GM12878 (cell line): Measurements from ENCODE around the gene KIF1C. TPM values are rescaled to one million over a fixed set of nuclear protein-coding genes. Genes with fewer than 3 reads are reported as not detected.

Experiments used
- CEBPB ChIP-seq, 2 experiments: fragments of 150-350 bp in 1 of 2; IDR thresholded peaks; 2 replicates each; pipeline ENCODE4 v1.6.1; 2012 to 2014; ENCODE audit warnings: low read depth in 2 of 2, low read length in 2 of 2, borderline replicate concordance in 1 of 2, inconsistent platforms in 1 of 2
- CHD4 ChIP-seq: fragments of 200-600 bp; sonication (generic); IDR thresholded peaks from 2 replicates; pipeline ENCODE4 v1.6.1; 2016; ENCODE audit warnings: mild to moderate bottlenecking
- DPF2 ChIP-seq: fragments of 450-650 bp; IDR thresholded peaks from 2 replicates; pipeline ENCODE4 v1.6.1; 2017; ENCODE audit warnings: mild to moderate bottlenecking
- EED ChIP-seq: sonication (generic); IDR thresholded peaks from 2 replicates; pipeline ENCODE4 v1.6.1; 2016; ENCODE audit warnings: antibody characterized with exemption, low read depth
- EGR1 ChIP-seq, 2 experiments: IDR thresholded peaks; 1 replicate in 1 of 2; 2 replicates in 1 of 2; pipeline ENCODE4 v1.6.1; 2011 to 2012; ENCODE audit warnings: low read depth in 2 of 2, low read length in 2 of 2, borderline replicate concordance in 1 of 2, mild to moderate bottlenecking in 1 of 2, moderate library complexity in 1 of 2
- ESRRA ChIP-seq: IDR thresholded peaks from 2 replicates; pipeline ENCODE4 v1.6.1; 2012; ENCODE audit warnings: mild to moderate bottlenecking, low read length, improper control_type of control experiment
- FOS ChIP-seq: IDR thresholded peaks from 3 replicates; pipeline ENCODE4 v1.6.1; 2011; ENCODE audit warnings: borderline replicate concordance; ENCODE audit not compliant: insufficient read length; ENCODE audit errors: extremely low read depth
- HCFC1 ChIP-seq: fragments of 150-350 bp; IDR thresholded peaks from 2 replicates; pipeline ENCODE4 v1.6.1; 2014; ENCODE audit warnings: low read length
- KDM1A ChIP-seq: fragments of 200-600 bp; sonication (generic); IDR thresholded peaks from 2 replicates; pipeline ENCODE4 v1.6.1; 2016; ENCODE audit warnings: borderline replicate concordance
- RB1 ChIP-seq: fragments of 450-650 bp; formaldehyde crosslinking; IDR thresholded peaks from 2 replicates; pipeline ENCODE4 v1.6.1; 2017; ENCODE audit warnings: mild to moderate bottlenecking, borderline replicate concordance
- RUNX3 ChIP-seq: IDR thresholded peaks from 2 replicates; pipeline ENCODE4 v1.6.1; 2012; ENCODE audit warnings: low read length, inconsistent platforms
- SRF ChIP-seq, 2 experiments: IDR thresholded peaks; 2 replicates each; pipeline ENCODE4 v1.6.1; 2011; ENCODE audit warnings: low read depth in 2 of 2, low read length in 2 of 2, mild to moderate bottlenecking in 1 of 2, moderate library complexity in 1 of 2
- TBL1XR1 ChIP-seq: IDR thresholded peaks from 2 replicates; pipeline ENCODE4 v1.6.1; 2012; ENCODE audit warnings: low read depth, low read length, improper control_type of control experiment
- WRNIP1 ChIP-seq: IDR thresholded peaks from 2 replicates; pipeline ENCODE4 v1.6.1; 2011; ENCODE audit warnings: low read depth, low read length, improper control_type of control experiment, borderline replicate concordance
- ZBED1 ChIP-seq: IDR thresholded peaks from 2 replicates; pipeline ENCODE4 v1.6.1; 2016; ENCODE audit warnings: borderline replicate concordance
- ZNF274 ChIP-seq: IDR thresholded peaks from one replicate; pipeline ENCODE4 v1.8.0; 2011; ENCODE audit not compliant: insufficient read length, insufficient read depth
- polyA plus RNA-seq, 11 experiments: library from polyadenylated mRNA; depleted of rRNA in 4 of 11; unstranded in 6 of 11; stranded (reverse) in 5 of 11; fragments of >200 nt; fragmentation: Nextera tagmentation in 4 of 11; fragmentation: Illumina TruSeq in 1 of 11; extraction: Ambion mirVana in 4 of 11; extraction: Trizol in 1 of 11; gene quantifications; 1 replicate in 1 of 11; 2 replicates in 10 of 11; pipeline versions ENCODE4 v1.2.1 to v1.2.3, GENCODE V29; 2011 to 2016; ENCODE audit warnings: inconsistent platforms in 2 of 11, missing spikeins in 2 of 11, low read depth in 1 of 11
- total RNA-seq, 4 experiments: library from RNA; depleted of rRNA in 3 of 4; stranded (reverse); fragments of >200 nt in 3 of 4; fragmentation: Illumina TruSeq in 1 of 4; extraction: Trizol in 1 of 4; gene quantifications; 2 replicates each; pipeline versions ENCODE4 v1.2.1 to v1.2.3, GENCODE V29; 2013 to 2021
- TF ChIP-seq, protein P1 (sequence below): fragments of 450-650 bp; IDR thresholded peaks from 2 replicates; pipeline ENCODE4 v1.6.1; 2017; ENCODE audit warnings: mild to moderate bottlenecking, moderate library complexity
- TF ChIP-seq, protein P2 (sequence below): fragments of 450-650 bp; conservative IDR thresholded peaks from 2 replicates; pipeline ENCODE4 v1.6.1; 2017; ENCODE audit warnings: mild to moderate bottlenecking, moderate library complexity
- TF ChIP-seq, protein P3 (sequence below): IDR thresholded peaks from 2 replicates; pipeline ENCODE4 v1.6.1; 2012; ENCODE audit warnings: improper control_type of control experiment, low read depth, low read length; ENCODE audit not compliant: insufficient replicate concordance

KIF1C gene
- total and polyA plus RNA-seq, 10 of the 15 experiments (the other 5 are each of a cell fraction or from before 2014, with no cell fraction given): 1.4 to 65.9 (median 21.1) TPM

DNA sequence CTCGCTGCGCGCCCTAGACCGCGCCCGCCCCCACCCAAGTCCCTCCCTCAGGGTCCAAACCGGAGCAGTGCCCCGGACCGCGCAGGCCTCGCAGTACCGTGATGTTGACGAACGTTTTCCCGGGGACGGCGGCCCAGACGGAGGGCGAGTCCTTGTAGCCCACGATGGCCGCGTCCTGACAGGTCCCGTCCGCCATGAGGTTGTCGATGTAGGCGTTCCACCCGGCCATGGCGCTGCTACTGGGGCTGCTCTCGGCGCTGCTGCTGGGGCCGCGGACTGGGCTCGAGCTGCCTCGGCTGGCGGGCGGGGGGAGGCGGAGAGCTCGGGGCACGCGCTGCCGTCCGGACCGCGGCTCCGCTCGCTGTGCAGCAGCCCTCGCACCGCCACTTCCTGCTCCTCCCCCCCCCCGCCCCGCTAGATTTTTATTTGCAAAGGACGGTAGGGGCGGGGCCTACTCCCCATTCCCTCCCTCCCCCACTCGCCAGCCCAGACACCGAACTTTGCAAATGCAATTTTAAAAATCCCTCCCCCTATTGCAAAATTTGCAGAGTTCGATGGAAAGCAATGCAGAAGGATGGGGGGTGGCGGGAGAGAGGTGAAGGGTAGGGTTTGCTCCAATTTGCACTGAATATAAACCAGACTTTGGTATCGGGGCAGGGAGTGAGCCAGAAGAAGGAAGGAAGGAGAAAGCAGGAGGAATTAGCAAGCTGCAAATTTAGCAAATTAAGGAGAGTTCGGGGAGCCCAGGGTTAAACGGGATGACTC, 49.4 kb upstream of the KIF1C start, which contains the start of gene PFN1 (continued):
- TF ChIP-seq CHD4 (no peak), CEBPB (IDR thresholded peaks at IDR 0.05; ENCODE audit: borderline replicate concordance in 1 of 2, low read depth in 2 of 2, low read length in 2 of 2) (0 out of 4 replicates have a peak, but pooled peaks of 1 of the 2 experiments have one; percentile 24), FOS (no peak), WRNIP1 (no peak), DPF2 (no peak; the same call in 1 of the 2 replicates), RUNX3 (no peak), ZNF274 (no peak), KDM1A (no peak), EGR1 (IDR thresholded peaks at IDR 0.05; ENCODE audit: borderline replicate concordance in 1 of 2, low read depth in 2 of 2, low read length in 2 of 2) (peak in 1 of 2 experiments; percentile 63; a peak in 1 of 3 replicates), TBL1XR1 (0 out of 2 replicates have a peak, but pooled peaks have one; percentile 35), RB1 (no peak), ZBED1 (peak; percentile 49; the same call in 1 of the 2 replicates), SRF (IDR thresholded peaks at IDR 0.05; ENCODE audit: low read depth in 2 of 2, low read length in 2 of 2) (no peak), ESRRA (no peak), HCFC1 (no peak), EED (no peak)
- TF ChIP-seq, protein P1, sequence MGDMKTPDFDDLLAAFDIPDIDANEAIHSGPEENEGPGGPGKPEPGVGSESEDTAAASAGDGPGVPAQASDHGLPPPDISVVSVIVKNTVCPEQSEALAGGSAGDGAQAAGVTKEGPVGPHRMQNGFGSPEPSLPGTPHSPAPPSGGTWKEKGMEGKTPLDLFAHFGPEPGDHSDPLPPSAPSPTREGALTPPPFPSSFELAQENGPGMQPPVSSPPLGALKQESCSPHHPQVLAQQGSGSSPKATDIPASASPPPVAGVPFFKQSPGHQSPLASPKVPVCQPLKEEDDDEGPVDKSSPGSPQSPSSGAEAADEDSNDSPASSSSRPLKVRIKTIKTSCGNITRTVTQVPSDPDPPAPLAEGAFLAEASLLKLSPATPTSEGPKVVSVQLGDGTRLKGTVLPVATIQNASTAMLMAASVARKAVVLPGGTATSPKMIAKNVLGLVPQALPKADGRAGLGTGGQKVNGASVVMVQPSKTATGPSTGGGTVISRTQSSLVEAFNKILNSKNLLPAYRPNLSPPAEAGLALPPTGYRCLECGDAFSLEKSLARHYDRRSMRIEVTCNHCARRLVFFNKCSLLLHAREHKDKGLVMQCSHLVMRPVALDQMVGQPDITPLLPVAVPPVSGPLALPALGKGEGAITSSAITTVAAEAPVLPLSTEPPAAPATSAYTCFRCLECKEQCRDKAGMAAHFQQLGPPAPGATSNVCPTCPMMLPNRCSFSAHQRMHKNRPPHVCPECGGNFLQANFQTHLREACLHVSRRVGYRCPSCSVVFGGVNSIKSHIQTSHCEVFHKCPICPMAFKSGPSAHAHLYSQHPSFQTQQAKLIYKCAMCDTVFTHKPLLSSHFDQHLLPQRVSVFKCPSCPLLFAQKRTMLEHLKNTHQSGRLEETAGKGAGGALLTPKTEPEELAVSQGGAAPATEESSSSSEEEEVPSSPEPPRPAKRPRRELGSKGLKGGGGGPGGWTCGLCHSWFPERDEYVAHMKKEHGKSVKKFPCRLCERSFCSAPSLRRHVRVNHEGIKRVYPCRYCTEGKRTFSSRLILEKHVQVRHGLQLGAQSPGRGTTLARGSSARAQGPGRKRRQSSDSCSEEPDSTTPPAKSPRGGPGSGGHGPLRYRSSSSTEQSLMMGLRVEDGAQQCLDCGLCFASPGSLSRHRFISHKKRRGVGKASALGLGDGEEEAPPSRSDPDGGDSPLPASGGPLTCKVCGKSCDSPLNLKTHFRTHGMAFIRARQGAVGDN: peak; percentile 66; the same call in 1 of the 2 replicates
- TF ChIP-seq, protein P2, sequence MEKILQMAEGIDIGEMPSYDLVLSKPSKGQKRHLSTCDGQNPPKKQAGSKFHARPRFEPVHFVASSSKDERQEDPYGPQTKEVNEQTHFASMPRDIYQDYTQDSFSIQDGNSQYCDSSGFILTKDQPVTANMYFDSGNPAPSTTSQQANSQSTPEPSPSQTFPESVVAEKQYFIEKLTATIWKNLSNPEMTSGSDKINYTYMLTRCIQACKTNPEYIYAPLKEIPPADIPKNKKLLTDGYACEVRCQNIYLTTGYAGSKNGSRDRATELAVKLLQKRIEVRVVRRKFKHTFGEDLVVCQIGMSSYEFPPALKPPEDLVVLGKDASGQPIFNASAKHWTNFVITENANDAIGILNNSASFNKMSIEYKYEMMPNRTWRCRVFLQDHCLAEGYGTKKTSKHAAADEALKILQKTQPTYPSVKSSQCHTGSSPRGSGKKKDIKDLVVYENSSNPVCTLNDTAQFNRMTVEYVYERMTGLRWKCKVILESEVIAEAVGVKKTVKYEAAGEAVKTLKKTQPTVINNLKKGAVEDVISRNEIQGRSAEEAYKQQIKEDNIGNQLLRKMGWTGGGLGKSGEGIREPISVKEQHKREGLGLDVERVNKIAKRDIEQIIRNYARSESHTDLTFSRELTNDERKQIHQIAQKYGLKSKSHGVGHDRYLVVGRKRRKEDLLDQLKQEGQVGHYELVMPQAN: peak; percentile 75
- TF ChIP-seq, protein P3, sequence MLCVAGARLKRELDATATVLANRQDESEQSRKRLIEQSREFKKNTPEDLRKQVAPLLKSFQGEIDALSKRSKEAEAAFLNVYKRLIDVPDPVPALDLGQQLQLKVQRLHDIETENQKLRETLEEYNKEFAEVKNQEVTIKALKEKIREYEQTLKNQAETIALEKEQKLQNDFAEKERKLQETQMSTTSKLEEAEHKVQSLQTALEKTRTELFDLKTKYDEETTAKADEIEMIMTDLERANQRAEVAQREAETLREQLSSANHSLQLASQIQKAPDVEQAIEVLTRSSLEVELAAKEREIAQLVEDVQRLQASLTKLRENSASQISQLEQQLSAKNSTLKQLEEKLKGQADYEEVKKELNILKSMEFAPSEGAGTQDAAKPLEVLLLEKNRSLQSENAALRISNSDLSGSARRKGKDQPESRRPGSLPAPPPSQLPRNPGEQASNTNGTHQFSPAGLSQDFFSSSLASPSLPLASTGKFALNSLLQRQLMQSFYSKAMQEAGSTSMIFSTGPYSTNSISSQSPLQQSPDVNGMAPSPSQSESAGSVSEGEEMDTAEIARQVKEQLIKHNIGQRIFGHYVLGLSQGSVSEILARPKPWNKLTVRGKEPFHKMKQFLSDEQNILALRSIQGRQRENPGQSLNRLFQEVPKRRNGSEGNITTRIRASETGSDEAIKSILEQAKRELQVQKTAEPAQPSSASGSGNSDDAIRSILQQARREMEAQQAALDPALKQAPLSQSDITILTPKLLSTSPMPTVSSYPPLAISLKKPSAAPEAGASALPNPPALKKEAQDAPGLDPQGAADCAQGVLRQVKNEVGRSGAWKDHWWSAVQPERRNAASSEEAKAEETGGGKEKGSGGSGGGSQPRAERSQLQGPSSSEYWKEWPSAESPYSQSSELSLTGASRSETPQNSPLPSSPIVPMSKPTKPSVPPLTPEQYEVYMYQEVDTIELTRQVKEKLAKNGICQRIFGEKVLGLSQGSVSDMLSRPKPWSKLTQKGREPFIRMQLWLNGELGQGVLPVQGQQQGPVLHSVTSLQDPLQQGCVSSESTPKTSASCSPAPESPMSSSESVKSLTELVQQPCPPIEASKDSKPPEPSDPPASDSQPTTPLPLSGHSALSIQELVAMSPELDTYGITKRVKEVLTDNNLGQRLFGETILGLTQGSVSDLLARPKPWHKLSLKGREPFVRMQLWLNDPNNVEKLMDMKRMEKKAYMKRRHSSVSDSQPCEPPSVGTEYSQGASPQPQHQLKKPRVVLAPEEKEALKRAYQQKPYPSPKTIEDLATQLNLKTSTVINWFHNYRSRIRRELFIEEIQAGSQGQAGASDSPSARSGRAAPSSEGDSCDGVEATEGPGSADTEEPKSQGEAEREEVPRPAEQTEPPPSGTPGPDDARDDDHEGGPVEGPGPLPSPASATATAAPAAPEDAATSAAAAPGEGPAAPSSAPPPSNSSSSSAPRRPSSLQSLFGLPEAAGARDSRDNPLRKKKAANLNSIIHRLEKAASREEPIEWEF: peak; percentile 37
